Measurements from ENCODE around the gene JUN.

The JUN gene

GRCh38 chr1:58782178-58783089, 1.4 kb downstream of the JUN start:
- TF ChIP-seq GATA3 (IDR thresholded peaks at IDR 0.05; ENCODE audit: low read depth, low read length) (no peak), GATA2 (IDR thresholded peaks at IDR 0.05; ENCODE audit: low read depth, low read length) (no peak)

DNA sequence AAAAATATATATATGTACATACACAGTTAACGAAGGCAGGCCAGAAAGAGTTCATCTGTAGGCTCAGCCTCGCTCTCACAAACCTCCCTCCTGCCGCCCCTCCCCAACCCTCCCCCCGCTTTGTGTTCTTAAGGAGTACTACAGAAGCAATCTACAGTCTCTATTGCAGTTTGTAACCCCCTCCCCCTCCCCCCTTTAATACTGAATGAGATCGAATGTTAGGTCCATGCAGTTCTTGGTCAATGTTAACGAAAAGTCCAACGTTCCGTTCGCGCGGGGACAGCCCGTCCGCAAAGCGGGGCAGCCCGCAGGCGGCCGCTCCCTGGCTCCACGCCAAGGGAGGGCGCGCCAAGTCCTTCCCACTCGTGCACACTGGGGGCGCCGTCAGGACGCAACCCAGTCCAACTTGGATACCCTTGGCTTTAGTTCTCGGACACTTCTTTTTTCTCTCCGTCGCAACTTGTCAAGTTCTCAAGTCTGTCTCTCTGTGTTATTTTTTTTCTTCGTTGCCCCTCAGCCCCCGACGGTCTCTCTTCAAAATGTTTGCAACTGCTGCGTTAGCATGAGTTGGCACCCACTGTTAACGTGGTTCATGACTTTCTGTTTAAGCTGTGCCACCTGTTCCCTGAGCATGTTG, 2.2 kb downstream of the JUN start:
- TF ChIP-seq GATA3 (IDR thresholded peaks at IDR 0.05; ENCODE audit: low read depth, low read length): no peak

- TF ChIP-seq GATA2 (IDR thresholded peaks at IDR 0.05; ENCODE audit: low read depth, low read length) (no peak), GATA3 (IDR thresholded peaks at IDR 0.05; ENCODE audit: low read depth, low read length) (no peak)
Observed at GRCh38 chr1:58780836-58781452, 2.9 kb downstream of the JUN start.

- TF ChIP-seq GATA3 (IDR thresholded peaks at IDR 0.05; ENCODE audit: low read depth, low read length): no peak
- no peak for TF ChIP-seq GATA2 (IDR thresholded peaks at IDR 0.05; ENCODE audit: low read depth, low read length)
Observed at GRCh38 chr1:58780411-58780810, 3.4 kb downstream of the JUN start.

GRCh38 chr1:58779801-58780382, 4.0 kb downstream of the JUN start:
- TF ChIP-seq GATA2 (IDR thresholded peaks at IDR 0.05; ENCODE audit: low read depth, low read length): no peak
- no peak for TF ChIP-seq GATA3 (IDR thresholded peaks at IDR 0.05; ENCODE audit: low read depth, low read length)

DNA sequence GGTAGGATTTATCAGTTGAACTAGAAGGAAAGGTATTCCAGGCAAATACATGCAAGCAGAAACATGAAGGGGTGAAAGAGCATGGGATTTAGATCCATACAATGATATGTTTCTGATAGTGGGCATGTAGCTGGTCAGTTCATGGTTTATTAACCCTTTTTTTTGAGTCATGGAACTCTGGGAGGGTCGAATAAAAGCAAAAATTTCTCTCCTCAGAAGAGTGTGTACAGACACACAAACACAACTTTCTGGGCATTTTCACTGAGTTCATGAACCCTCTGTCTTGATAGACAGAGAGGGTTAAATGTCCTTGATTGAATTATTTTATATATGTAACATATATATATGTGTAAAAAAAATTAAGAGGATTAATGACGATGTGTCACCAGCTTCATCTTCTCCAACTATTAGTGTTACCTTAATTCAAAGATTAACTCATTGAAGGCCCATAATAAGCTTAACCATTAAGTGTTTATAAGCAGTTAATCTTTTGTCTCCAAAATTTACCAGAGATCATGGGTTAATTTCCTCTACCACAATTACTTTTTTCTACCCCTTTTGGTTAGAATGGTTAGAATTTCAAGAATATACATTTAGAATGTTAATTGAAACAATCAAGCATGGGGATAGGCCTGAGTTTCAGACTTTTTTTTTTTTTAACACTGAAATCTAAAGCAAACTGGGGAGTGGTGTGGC, 4.6 kb downstream of the JUN start:
- TF ChIP-seq GATA2 (IDR thresholded peaks at IDR 0.05; ENCODE audit: low read depth, low read length): no peak
- no peak for TF ChIP-seq GATA3 (IDR thresholded peaks at IDR 0.05; ENCODE audit: low read depth, low read length)

DNA sequence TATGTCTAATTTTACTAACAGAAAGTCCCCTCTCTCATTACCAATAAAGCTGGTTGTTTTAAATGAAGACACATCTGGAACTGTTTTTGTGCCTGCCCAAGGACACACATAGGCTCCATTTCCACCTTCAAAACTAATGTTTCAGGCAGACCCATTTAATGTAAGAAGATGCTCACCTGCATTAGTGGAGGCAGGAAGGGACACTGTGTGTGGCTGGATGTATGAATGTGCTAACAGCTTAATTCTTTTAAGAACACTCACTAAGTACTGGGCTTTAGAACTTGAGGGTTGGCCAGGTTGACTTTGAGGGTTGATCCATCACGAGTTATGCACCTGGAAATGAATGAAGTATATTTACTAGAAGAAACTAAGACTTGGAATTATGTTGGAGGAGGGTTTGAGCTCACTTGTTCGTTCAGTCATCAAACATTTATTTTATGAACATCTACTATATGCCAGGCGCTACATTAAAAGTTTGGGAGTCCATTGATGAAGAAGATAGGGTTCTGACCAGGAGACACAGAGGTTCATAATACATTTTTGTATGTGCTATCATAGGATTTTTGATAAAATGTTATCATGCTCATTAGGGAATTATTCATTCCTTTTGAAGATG, 5.4 kb downstream of the JUN start:
- TF ChIP-seq GATA2 (IDR thresholded peaks at IDR 0.05; ENCODE audit: low read depth, low read length) (no peak), GATA3 (IDR thresholded peaks at IDR 0.05; ENCODE audit: low read depth, low read length) (no peak)

DNA sequence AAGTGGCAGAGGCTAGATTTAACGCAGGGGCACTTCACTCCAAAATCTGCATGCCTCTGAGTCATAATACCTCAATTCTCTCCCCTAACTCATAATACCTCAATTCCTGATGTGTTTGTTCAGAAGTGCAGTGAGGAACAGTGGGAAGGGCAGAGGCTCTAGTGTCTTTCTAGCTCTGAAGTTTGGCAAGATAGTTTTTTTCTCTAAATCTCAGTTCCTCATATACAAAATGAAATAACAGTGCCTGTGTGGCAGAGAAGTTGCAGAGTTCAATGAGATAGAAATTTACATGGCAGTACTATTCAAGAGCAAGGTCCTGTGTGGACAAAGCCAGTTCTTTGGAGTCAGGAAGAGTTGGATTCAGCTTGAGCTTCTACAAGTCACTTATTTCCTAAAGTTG, 9.8 kb downstream of the JUN start:
- TF ChIP-seq GATA3 (IDR thresholded peaks at IDR 0.05; ENCODE audit: low read depth, low read length) (no peak), GATA2 (IDR thresholded peaks at IDR 0.05; ENCODE audit: low read depth, low read length) (no peak)

GRCh38 chr1:58773406-58773840, 10.4 kb downstream of the JUN start:
- TF ChIP-seq GATA3 (IDR thresholded peaks at IDR 0.05; ENCODE audit: low read depth, low read length) (no peak), GATA2 (IDR thresholded peaks at IDR 0.05; ENCODE audit: low read depth, low read length) (no peak)

DNA sequence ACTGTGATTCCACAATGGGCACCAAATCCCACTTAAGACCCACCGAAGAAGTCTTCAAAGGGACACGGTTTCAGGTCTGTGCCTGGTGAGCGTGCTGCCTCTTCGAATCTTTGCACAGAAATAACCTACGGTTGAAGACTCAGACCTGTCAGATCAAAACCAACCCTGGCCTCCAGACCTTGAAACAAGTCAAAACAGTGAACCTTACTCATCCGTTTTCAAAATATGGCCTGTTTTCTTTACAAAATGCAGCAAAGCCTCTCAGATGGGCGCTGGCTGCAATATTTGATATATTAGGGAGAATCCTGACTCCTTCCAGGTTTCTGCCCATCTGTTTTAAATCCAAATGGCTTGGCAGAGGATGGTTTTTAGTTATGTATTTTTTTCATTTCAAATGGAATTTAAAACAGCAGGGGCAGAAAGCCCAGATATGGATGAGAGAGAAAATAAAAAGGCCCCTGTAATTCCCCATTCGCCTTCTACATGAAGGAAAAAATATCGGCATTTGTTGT, 14.0 kb downstream of the JUN start:
- no peak for TF ChIP-seq GATA3 (IDR thresholded peaks at IDR 0.05; ENCODE audit: low read depth, low read length)
- TF ChIP-seq GATA2 (IDR thresholded peaks at IDR 0.05; ENCODE audit: low read depth, low read length): no peak

DNA sequence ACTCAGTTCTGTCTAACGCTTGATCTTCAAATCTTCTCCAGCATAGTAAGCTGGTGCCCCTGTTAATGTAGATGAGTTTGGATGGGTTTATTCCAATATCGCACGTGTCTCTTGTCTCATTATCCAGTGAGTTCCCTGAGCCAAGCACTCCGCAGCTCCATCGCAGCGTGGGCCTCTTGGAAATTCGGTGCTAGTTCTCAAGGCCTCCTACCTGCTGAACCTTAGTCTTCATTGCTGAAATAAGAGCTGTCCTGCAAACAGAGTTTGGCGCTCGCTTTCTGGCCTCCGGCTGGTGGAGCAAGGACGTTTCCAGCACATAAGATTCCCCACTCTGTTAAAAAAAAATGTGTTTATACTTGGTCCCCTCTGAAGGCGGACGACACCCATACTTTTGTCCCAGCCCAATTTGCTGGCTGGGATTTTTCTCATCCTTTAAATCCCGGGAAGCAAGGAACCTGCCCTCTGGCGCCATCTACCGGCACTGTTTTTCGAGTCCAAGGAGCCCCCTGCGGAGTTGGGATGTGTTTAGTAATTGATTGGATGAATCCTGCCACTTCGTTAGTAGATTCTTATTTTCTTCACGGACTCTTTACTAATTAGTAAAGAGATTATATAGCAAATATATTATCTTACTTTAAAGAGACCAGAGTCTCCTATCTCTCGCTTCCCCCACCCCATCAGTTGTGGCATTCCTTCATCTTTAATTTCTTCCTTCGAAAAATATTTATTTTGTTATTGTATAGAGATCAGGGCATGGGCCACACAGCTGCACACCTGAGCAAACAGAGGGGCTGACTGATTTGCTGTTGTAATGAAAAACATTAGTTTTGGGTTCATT, 14.7 kb downstream of the JUN start:
- no peak for TF ChIP-seq GATA2 (IDR thresholded peaks at IDR 0.05; ENCODE audit: low read depth, low read length)
- no peak for TF ChIP-seq GATA3 (IDR thresholded peaks at IDR 0.05; ENCODE audit: low read depth, low read length)

- TF ChIP-seq GATA2 (IDR thresholded peaks at IDR 0.05; ENCODE audit: low read depth, low read length) (no peak), GATA3 (IDR thresholded peaks at IDR 0.05; ENCODE audit: low read depth, low read length) (no peak)
Observed at GRCh38 chr1:58768191-58768731, 15.6 kb downstream of the JUN start.

Data from SH-SY5Y (cell line).